Neutrophil (primary cell): ENCODE results near the gene TNFSF10.

Source experiments
- H3K27ac ChIP-seq: fragments of 200-600 bp; sonication (generic); 2 replicates; pipeline ENCODE4 v1.5.1; 2016; ENCODE audit warnings: mild to moderate bottlenecking, moderate library complexity
- H3K27me3 ChIP-seq: fragments of 200-600 bp; sonication (generic); 2 replicates; pipeline ENCODE4 v1.6.0; 2016; ENCODE audit warnings: mild to moderate bottlenecking
- H3K36me3 ChIP-seq: fragments of 200-600 bp; sonication (generic); 2 replicates; pipeline ENCODE4 v1.5.1; 2017
- H3K4me1 ChIP-seq, 2 experiments: fragments of 200-600 bp in 1 of 2; sonication (generic) in 1 of 2; 1 replicate in 1 of 2; 2 replicates in 1 of 2; pipeline versions ENCODE4 v1.5.1 to v1.6.1; 2013 to 2016; ENCODE audit warnings: low read depth in 1 of 2, low read length in 1 of 2, mild to moderate bottlenecking in 1 of 2, moderate library complexity in 1 of 2; ENCODE audit not compliant: control insufficient read depth in 1 of 2, insufficient read depth in 1 of 2
- H3K4me3 ChIP-seq, 2 experiments: fragments of 200-600 bp in 1 of 2; sonication (generic) in 1 of 2; 1 replicate in 1 of 2; 2 replicates in 1 of 2; pipeline ENCODE4 v1.5.1; 2013 to 2016; ENCODE audit warnings: low read depth in 1 of 2, low read length in 1 of 2, mild to moderate bottlenecking in 1 of 2, moderate library complexity in 1 of 2
- H3K9me3 ChIP-seq: fragments of 200-600 bp; sonication (generic); 2 replicates; pipeline ENCODE4 v1.5.1; 2016
- CTCF ChIP-seq: fragments of 200-600 bp; sonication (generic); IDR thresholded peaks from 2 replicates; pipeline ENCODE4 v1.5.1; 2016; ENCODE audit warnings: antibody characterized with exemption

TNFSF10 gene

GRCh38 chr3:172549144-172549543, 25.9 kb upstream of the TNFSF10 start:
- no peaks in the 10 kb centered on the region for H3K9me3 ChIP-seq
- peaks cover 22 to 30% of the 10 kb centered on the region in 2 experiments for H3K4me1 ChIP-seq
- no peaks in the 10 kb centered on the region for H3K36me3 ChIP-seq
- H3K27me3 ChIP-seq: no peaks in the 10 kb centered on the region
- no peak overlapping the region for H3K4me3 ChIP-seq
- H3K27ac ChIP-seq: no peak overlapping the region
- no peak for TF ChIP-seq CTCF

- Histone ChIP-seq H3K4me1 (peaks cover 22 to 30% of the 10 kb centered on the region in 2 experiments), H3K27me3 (no peaks in the 10 kb centered on the region), H3K27ac (peak overlapping the region; percentile 90), H3K36me3 (no peaks in the 10 kb centered on the region), H3K4me3 (peak overlapping the region; percentile 26 to 33), H3K9me3 (no peaks in the 10 kb centered on the region)
- TF ChIP-seq CTCF: no peak
Observed at GRCh38 chr3:172546628-172547214, 23.5 kb upstream of the TNFSF10 start.

- Histone ChIP-seq H3K36me3 (no peaks in the 10 kb centered on the region), H3K27ac (peak overlapping the region; percentile 90), H3K4me1 (peaks cover 22 to 30% of the 10 kb centered on the region in 2 experiments), H3K4me3 (peak overlapping the region in 1 of 2 experiments; percentile 33), H3K9me3 (no peaks in the 10 kb centered on the region), H3K27me3 (no peaks in the 10 kb centered on the region)
- no peak for TF ChIP-seq CTCF
Observed at GRCh38 chr3:172546105-172546504, 22.9 kb upstream of the TNFSF10 start.

- TF ChIP-seq CTCF: no peak
- no peaks in the 10 kb centered on the region for H3K9me3 ChIP-seq
- H3K36me3 ChIP-seq: no peaks in the 10 kb centered on the region
- H3K27me3 ChIP-seq: no peaks in the 10 kb centered on the region
- H3K4me1 ChIP-seq: peaks cover 22 to 30% of the 10 kb centered on the region in 2 experiments
- no peak overlapping the region for H3K4me3 ChIP-seq
- no peak overlapping the region for H3K27ac ChIP-seq
Observed at GRCh38 chr3:172544404-172544803, 21.2 kb upstream of the TNFSF10 start.

- no peaks in the 10 kb centered on the region for H3K9me3 ChIP-seq
- TF ChIP-seq CTCF: no peak
- H3K4me3 ChIP-seq: no peak overlapping the region
- H3K4me1 ChIP-seq: peaks cover 27 to 30% of the 10 kb centered on the region in 2 experiments
- H3K36me3 ChIP-seq: no peaks in the 10 kb centered on the region
- no peaks in the 10 kb centered on the region for H3K27me3 ChIP-seq
- H3K27ac ChIP-seq: no peak overlapping the region
Observed at GRCh38 chr3:172543884-172544283, 20.7 kb upstream of the TNFSF10 start.
